ENCODE results near the gene FLRT2.

FLRT2 gene

GRCh38 chr14:85604714-85605113 lies 74.8 kb downstream of the FLRT2 start:
- TF ChIP-seq, protein P1, sequence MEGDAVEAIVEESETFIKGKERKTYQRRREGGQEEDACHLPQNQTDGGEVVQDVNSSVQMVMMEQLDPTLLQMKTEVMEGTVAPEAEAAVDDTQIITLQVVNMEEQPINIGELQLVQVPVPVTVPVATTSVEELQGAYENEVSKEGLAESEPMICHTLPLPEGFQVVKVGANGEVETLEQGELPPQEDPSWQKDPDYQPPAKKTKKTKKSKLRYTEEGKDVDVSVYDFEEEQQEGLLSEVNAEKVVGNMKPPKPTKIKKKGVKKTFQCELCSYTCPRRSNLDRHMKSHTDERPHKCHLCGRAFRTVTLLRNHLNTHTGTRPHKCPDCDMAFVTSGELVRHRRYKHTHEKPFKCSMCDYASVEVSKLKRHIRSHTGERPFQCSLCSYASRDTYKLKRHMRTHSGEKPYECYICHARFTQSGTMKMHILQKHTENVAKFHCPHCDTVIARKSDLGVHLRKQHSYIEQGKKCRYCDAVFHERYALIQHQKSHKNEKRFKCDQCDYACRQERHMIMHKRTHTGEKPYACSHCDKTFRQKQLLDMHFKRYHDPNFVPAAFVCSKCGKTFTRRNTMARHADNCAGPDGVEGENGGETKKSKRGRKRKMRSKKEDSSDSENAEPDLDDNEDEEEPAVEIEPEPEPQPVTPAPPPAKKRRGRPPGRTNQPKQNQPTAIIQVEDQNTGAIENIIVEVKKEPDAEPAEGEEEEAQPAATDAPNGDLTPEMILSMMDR (IDR thresholded peaks at IDR 0.05; ENCODE audit: extremely low read depth, missing control alignments), result no peak
- no peak for DNase-seq (ENCODE audit: low spot score)

DNA sequence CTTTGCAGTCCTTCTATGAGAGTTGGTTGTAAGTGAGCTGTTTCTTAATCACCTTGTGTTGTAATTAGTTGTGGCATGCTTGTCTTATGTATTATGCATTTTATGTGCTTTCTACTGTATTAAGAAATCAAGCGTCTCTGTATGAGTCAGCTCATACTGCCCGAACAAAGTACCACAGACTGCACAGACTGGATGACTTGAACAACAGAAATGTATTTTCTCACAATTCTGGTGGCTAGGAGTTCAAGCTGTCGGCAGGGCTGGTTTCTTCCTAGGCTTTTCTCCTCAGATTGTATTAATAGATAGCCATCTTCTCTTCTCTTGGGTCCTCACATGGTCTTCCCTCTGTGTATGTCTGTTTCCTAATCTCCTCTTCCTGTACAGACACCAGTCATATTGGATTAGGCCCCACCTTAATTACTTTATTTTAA lies 77.7 kb downstream of the FLRT2 start:
- no peak for DNase-seq (ENCODE audit: low spot score)
- TF ChIP-seq, protein P1 (IDR thresholded peaks at IDR 0.05; ENCODE audit: extremely low read depth, missing control alignments), result no peak

DNA sequence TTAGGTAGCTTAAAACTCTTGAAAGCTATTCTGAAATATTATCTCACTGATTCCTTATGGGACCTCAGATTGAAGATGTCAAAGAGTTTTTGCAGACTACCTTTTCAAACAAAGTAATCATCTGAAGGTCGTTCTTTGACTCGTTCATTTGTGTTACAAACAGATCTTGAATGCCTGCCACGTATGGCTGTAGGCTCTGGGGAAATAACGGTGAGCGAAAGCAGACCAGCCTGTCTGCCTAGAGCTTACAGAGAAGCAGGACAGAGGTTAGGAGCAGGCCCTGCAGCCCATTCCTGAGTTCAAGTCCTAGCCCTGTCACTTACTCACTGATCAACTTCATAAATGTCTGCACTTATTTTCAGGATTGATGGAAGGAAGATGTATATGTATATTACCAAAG lies 83.6 kb downstream of the FLRT2 start:
- DNase-seq (ENCODE audit: low spot score), result no peak

GRCh38 chr14:85616386-85616885 lies 86.5 kb downstream of the FLRT2 start:
- TF ChIP-seq, protein P1 (IDR thresholded peaks at IDR 0.05; ENCODE audit: extremely low read depth, missing control alignments), result no peak
- no peak for DNase-seq (ENCODE audit: low spot score)

More for the DNA sequence above, 83.6 kb downstream of the FLRT2 start:
- TF ChIP-seq, protein P1 (IDR thresholded peaks at IDR 0.05; ENCODE audit: extremely low read depth, missing control alignments), result no peak

DNA sequence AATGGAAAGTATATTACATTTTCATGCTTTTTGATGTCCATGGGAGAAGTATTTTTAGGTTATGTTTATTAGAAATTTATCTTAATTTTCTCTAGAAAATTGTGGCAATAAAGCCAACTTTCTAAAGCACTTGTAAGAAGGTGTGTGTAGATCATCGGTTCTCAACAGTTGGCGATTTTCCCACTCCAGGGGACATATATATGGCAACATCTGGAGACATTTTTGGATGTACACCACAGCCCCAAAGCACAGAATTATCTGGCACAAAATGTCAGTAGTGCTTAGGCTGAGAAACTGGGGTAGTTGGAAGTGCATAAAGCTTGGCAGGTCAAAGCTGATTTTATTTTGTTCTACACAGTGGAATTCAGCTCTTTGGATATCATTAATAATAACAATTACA lies 86.9 kb downstream of the FLRT2 start:
- TF ChIP-seq, protein P1 (IDR thresholded peaks at IDR 0.05; ENCODE audit: extremely low read depth, missing control alignments), result no peak
- DNase-seq (ENCODE audit: low spot score), result no peak

- no peak for DNase-seq (ENCODE audit: low spot score)
- TF ChIP-seq, protein P1 (IDR thresholded peaks at IDR 0.05; ENCODE audit: extremely low read depth, missing control alignments), result no peak
Measured at GRCh38 chr14:85617791-85618190, 87.8 kb downstream of the FLRT2 start.

DNA sequence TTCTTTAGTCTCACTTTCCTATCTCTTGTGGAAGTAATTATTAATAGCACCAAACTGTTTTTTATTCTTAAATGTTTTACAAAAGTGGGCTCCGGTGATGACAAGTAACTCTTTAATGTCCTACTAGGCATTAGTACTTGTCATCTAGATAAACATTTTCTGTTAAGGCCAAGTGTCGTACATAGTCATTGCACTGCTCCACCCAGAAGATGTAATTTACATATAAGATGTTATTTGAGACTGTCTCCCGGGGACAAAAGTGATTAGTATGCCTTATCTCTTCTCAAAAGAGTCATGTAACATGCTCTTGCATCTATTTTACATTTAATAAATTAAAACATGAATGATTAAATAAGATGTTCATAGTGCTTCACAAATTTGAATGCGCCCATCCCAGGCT lies 88.4 kb downstream of the FLRT2 start:
- TF ChIP-seq, protein P1 (IDR thresholded peaks at IDR 0.05; ENCODE audit: extremely low read depth, missing control alignments), result no peak
- DNase-seq (ENCODE audit: low spot score), result no peak

All from GM20000 (cell line).